Large intestine (tissue), 3 donors: ENCODE data around the gene ZCCHC7. TPM values are rescaled to one million over a fixed set of nuclear protein-coding genes. Genes with fewer than 3 reads are reported as not detected.
"Not testable (repeated sequence)": the region's sequence is repeated elsewhere in the genome, so short reads cannot be mapped to it uniquely, and the experiment has no call there.

ENCODE experiments used
- DNase-seq, 2 donors: peaks; one replicate each; pipeline versions ENCODE4 v3.0.0 to v3.0.0-alpha.2; 2013
- H3K27ac ChIP-seq: one replicate; pipeline ENCODE4 v1.5.1; 2013; ENCODE audit warnings: low read length
- H3K27me3 ChIP-seq: 2 replicates; pipeline ENCODE4 v1.6.1; 2013; ENCODE audit warnings: low read length; ENCODE audit not compliant: control insufficient read depth, insufficient read depth
- H3K36me3 ChIP-seq: 2 replicates; pipeline ENCODE4 v1.6.1; 2013; ENCODE audit warnings: low read length; ENCODE audit not compliant: control insufficient read depth, insufficient read depth
- H3K4me1 ChIP-seq: one replicate; pipeline ENCODE4 v1.6.1; 2013; ENCODE audit warnings: low read length; ENCODE audit not compliant: control insufficient read depth, insufficient read depth
- H3K4me3 ChIP-seq: one replicate; pipeline ENCODE4 v1.5.1; 2013; ENCODE audit warnings: low read length
- H3K9me3 ChIP-seq: one replicate; pipeline ENCODE4 v1.6.1; 2013; ENCODE audit warnings: mild to moderate bottlenecking, low read depth, low read length, moderate library complexity; ENCODE audit not compliant: control insufficient read depth
- WGBS: methylation state at CpG from one replicate; pipeline ENCODE4 v1.1.5; 2013; ENCODE audit warnings: low lambda C conversion rate; ENCODE audit not compliant: insufficient coverage; 5-methylcytosine and 5-hydroxymethylcytosine counted together
- polyA plus RNA-seq: library from polyadenylated mRNA; unstranded; fragments of 120-200 nt; gene quantifications from one replicate; pipeline ENCODE4 v1.2.1, GENCODE V29; 2013

Gene ZCCHC7
- polyA plus RNA-seq, 1 donor, result 15.0 TPM

DNA sequence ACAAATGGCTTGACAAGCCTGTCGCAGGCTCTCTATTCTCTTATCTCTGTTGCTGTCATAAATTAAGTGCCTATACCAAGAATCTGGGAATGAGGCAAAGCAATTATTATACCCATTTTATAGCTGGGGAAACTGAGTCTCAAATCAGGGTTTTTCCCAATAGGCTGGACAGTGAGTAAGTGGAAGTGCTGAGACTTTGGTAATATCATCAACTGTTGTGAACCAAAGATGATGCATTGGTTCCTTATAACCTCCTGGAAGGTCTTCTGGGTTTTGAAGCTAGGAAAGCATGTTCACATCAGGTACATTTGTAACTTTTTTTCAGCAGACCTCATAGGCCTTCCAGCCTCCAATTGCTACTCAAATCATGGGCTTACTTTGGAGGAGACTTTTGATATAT lies 25.6 kb upstream of the ZCCHC7 start:
- Histone ChIP-seq H3K27me3 (no peaks in the 10 kb centered on the region), H3K4me3 (no peak overlapping the region), H3K4me1 (no peaks in the 10 kb centered on the region), H3K27ac (no peak overlapping the region), H3K9me3 (no peaks in the 10 kb centered on the region), H3K36me3 (no peaks in the 10 kb centered on the region)
- no peak for DNase-seq
- WGBS, result no CpG with 5 or more reads among the region's 1 CpG

DNA sequence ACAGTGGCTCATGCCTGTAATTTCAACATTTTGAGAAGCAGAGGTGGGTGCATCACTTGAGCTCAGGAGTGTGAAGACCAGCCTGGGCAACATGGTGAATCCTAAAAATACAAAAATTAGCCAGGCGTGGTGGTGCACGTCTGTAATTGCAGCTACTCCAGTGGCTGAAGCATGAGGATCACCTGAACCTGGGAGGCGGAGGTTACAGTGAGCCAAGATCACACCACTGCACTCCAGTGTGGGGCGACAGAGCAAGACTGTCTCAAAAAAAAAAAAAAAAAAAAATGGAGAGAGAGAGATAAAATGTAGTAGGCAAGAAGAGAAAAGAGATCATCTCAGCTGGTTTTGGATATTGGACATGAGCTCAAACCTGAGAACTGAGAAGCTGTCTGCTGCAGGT lies 23.7 kb upstream of the ZCCHC7 start:
- no peaks in the 10 kb centered on the region for H3K27me3 ChIP-seq
- H3K4me3 ChIP-seq, result no peak overlapping the region
- DNase-seq, result no peak
- WGBS, result 100% methylated on average over 1 of the region's 4 CpGs
- H3K36me3 ChIP-seq, result no peaks in the 10 kb centered on the region
- H3K9me3 ChIP-seq, result no peaks in the 10 kb centered on the region
- no peaks in the 10 kb centered on the region for H3K4me1 ChIP-seq
- no peak overlapping the region for H3K27ac ChIP-seq

DNA sequence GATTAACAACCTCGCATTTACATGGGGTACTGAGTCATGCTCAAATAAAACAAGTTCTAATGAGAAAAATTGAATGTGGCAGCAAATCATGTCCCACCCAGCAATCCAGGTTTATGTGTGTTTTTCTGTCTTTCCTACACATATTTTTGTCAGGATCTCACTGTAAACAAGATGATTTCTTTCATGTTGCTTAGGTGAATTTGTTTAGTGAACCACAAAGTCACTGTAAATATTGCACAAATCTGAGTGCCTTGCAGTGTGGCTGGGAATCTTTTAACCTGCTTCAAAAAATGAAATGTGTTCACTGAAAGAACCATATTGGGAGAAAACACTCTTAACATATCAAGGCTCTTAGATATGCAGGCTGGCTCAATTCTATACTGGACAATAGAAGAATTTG lies 23.1 kb upstream of the ZCCHC7 start:
- WGBS, result no CpG with 5 or more reads among the region's 1 CpG
- Histone ChIP-seq H3K9me3 (no peaks in the 10 kb centered on the region), H3K36me3 (no peaks in the 10 kb centered on the region), H3K4me3 (no peak overlapping the region), H3K4me1 (no peaks in the 10 kb centered on the region), H3K27me3 (no peaks in the 10 kb centered on the region), H3K27ac (no peak overlapping the region)
- no peak for DNase-seq

DNA sequence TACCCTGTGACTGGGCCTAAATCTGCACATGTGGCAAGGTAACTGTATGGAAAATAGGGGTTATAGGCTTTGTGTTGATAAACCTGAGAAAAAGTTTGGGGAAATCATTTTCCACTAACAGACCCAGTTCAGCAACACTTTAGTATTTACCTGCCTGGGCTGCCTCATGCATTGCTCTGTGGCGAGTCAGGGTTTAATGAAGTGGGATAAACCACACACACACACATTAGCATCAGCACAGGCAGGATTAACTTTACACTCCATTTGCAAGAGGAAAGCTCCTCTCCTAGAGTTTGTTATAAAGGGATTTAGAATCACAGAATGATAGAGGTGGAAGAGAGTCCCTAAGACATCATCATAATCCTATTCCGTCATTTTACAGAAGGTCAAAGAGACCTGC lies 20.0 kb upstream of the ZCCHC7 start:
- Histone ChIP-seq H3K27ac (no peak overlapping the region), H3K4me1 (no peaks in the 10 kb centered on the region), H3K36me3 (no peaks in the 10 kb centered on the region), H3K27me3 (no peaks in the 10 kb centered on the region), H3K9me3 (no peaks in the 10 kb centered on the region), H3K4me3 (no peak overlapping the region)
- no peak for DNase-seq
- no CpG with 5 or more reads among the region's 2 CpGs for WGBS

DNA sequence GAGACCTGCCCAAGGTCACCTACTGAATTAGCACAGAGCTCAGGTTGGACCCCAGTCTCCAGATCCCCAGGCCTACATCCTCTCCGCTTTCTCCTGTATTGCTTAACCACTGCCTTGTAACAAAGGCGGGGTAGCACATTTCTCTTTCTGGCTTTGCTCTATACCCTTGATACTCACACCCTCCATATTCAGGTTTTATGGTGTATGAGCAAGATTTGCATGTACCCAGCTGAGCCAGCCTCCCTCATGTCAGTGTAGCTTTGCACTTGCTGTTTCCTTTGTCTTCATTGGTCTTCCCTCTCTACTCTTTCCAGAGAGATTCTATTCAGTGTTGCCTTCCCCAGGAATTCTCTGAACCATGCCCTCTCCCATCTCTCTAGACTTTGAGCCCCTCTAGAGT lies 19.6 kb upstream of the ZCCHC7 start:
- H3K36me3 ChIP-seq, result no peaks in the 10 kb centered on the region
- no peak for DNase-seq
- H3K4me1 ChIP-seq, result no peaks in the 10 kb centered on the region
- H3K27ac ChIP-seq, result no peak overlapping the region
- no CpG with 5 or more reads among the region's 2 CpGs for WGBS
- no peak overlapping the region for H3K4me3 ChIP-seq
- no peaks in the 10 kb centered on the region for H3K9me3 ChIP-seq
- no peaks in the 10 kb centered on the region for H3K27me3 ChIP-seq

- Histone ChIP-seq H3K27me3 (no peaks in the 10 kb centered on the region), H3K36me3 (no peaks in the 10 kb centered on the region), H3K4me3 (no peak overlapping the region), H3K27ac (no peak overlapping the region), H3K9me3 (no peaks in the 10 kb centered on the region), H3K4me1 (no peaks in the 10 kb centered on the region)
- no peak for DNase-seq
- 73% methylated on average over 1 of the region's 3 CpGs for WGBS
These were observed 17.9 kb upstream of the ZCCHC7 start for GRCh38 chr9:37102486-37102885.

DNA sequence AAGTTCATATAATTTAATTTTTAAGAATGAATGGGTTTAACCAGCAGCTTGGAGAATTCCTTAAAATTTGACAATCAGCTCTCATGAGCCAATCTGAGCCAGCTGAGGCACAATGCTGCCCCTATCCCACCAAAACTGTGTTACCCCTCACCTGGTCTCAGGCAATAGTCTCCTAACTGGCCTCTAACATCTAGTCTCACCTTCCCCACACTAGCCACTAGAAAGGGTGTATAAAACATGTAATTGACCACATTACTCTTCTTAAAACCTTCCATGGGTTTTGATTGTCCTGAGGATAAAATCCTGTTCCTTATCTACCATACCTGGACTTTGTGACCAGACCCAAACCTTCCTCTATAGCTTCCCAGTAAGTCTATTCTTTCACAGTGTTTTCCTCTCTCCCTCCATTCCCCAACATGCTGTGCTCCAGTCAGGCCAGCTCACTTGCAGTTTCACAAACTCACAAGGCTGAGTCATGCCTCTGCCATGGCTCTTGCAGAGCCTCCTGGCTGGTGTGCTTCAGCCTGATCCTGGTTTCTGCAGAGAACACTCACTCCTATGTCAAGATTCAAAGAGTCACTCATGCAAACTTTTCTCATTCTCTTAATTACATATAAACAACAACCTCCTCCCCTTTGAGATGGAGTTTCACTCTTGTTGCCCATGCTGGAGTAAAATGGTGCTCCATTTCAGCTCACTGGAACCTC lies 16.0 kb upstream of the ZCCHC7 start:
- Histone ChIP-seq H3K27ac (no peak overlapping the region), H3K4me3 (no peak overlapping the region), H3K9me3 (no peaks in the 10 kb centered on the region), H3K36me3 (no peaks in the 10 kb centered on the region), H3K4me1 (no peaks in the 10 kb centered on the region), H3K27me3 (no peaks in the 10 kb centered on the region)
- no peak for DNase-seq

DNA sequence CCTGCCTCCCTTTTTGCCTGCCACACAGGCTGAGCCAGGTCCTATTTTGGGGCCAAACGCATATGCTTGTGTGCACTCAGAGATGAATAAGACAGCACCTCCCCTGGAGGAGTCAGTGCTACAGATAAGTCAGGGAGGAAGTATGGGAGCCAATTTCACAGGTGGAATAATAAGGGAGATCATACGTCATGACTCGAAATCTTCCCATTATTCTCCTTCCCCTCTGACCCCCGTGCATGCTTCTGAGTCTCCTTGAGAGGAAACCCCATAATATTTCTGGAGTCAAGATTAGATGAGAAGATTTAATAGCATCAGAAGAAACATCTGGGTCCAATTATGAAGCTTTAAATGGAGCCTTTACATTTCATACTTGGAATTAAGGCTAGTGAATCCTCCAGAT lies 15.1 kb upstream of the ZCCHC7 start:
- DNase-seq, result no peak
- H3K27ac ChIP-seq, result no peak overlapping the region
- H3K36me3 ChIP-seq, result no peaks in the 10 kb centered on the region
- H3K27me3 ChIP-seq, result no peaks in the 10 kb centered on the region
- H3K9me3 ChIP-seq, result no peaks in the 10 kb centered on the region
- 100% methylated on average over 3 of the region's 4 CpGs for WGBS
- H3K4me1 ChIP-seq, result no peaks in the 10 kb centered on the region
- H3K4me3 ChIP-seq, result no peak overlapping the region

DNA sequence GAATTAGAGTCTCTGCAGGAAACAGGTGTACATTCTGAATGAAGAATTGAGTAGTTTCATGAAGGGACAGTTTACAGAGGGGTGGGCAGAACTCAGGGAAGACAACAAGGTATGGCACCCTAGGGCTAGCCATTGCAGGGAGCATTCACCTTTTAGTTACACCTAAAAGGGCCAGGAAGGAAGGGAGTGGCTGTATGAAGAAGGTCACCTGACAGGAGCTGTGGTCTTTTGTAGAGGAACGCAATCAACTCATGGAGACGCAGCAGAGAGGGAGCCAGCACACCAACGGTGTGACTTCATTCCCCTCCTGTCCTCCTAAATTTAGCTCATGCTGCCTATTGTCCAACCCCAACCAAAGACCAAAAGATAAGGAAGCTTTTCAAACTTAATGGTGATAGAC lies 12.7 kb upstream of the ZCCHC7 start:
- Histone ChIP-seq H3K27me3 (no peaks in the 10 kb centered on the region), H3K9me3 (no peaks in the 10 kb centered on the region), H3K4me1 (no peaks in the 10 kb centered on the region), H3K36me3 (no peaks in the 10 kb centered on the region), H3K4me3 (no peak overlapping the region), H3K27ac (no peak overlapping the region)
- DNase-seq, result no peak
- no CpG with 5 or more reads among the region's 3 CpGs for WGBS

DNA sequence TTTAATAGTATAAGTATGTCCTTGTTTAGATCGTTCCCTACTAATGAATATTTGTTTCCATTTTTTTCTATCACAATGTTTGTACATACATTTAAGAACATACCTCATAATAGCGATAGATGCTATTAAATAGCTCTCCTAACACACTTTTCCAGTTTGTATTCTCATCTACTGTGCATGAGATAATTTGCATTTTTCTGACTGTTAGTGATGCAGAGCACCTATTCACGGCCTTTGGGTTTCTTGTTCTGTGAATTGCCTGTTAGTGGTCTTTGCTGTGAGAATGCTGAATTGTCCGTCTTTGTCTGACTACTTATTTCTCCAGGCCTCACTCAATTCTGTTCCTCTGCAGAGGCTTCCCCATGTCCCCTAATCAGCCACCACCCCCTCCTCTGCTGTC lies 5.9 kb upstream of the ZCCHC7 start:
- not testable (repeated sequence) for DNase-seq, H3K27me3 ChIP-seq, H3K4me3 ChIP-seq, H3K4me1 ChIP-seq, H3K36me3 ChIP-seq, H3K27ac ChIP-seq, H3K9me3 ChIP-seq
- WGBS, result 100% methylated on average over 1 of the region's 4 CpGs

GRCh38 chr9:37117956-37118355 lies 2.4 kb upstream of the ZCCHC7 start:
- Histone ChIP-seq H3K27me3 (no peaks in the 10 kb centered on the region), H3K4me3 (no peak overlapping the region), H3K27ac (no peak overlapping the region), H3K9me3 (peaks cover 8% of the 10 kb centered on the region), H3K4me1 (peaks cover 4% of the 10 kb centered on the region), H3K36me3 (no peaks in the 10 kb centered on the region)
- 100% methylated on average over 1 of the region's 3 CpGs for WGBS
- no peak for DNase-seq
